HG03571 (cell line): ENCODE results near the gene ARHGAP22.

ENCODE experiments used
- ATAC-seq: cut with Tn5 transposase; IDR thresholded peaks from one replicate; pipeline ENCODE4 v1.9.1; 2021; ENCODE audit not compliant: unreplicated experiment

ARHGAP22 gene

GRCh38 chr10:48481385-48481784, 123.5 kb downstream of the ARHGAP22 start:
- ATAC-seq: no peak

- no peak for ATAC-seq
Observed at GRCh38 chr10:48480397-48481374, 124.2 kb downstream of the ARHGAP22 start.

GRCh38 chr10:48478980-48479811, 125.7 kb downstream of the ARHGAP22 start:
- ATAC-seq: no peak

DNA sequence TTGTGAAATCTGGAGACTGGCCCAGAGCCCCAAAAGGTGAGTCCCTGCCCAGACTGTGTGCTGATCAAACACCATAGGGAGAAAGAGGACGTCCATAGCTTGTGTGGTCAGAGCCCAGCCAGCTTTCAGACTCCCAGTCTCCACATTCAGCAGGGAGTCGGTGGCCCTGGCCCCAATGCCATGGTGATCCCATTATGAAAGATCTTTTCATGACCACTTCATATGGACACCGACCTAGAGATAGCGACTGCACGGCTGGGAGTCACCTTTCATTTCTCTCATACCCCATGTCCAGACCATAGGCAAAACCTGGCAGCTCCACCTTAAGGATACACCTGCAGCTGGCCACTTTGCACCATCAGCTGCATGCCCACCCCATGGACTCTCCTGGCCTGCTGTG, 126.4 kb downstream of the ARHGAP22 start:
- no peak for ATAC-seq

DNA sequence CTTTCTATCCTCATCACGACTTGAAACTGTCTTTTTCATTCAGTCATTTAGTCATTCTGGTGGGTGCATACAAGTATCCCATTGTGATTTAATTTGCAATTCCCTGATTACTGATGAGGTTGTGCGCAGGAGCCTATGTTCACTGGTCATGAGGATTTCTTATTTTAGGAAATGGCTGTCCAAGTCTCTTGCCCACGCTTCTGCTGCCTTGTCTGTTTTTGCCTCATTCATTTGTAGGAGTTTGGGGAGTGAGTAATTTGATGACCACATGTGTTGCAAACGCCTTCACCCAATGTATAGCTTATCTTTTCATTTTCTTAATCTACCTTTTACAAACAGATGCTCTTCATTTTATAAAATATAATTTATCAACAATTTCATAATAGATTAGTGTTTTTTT, 127.3 kb downstream of the ARHGAP22 start:
- no peak for ATAC-seq

DNA sequence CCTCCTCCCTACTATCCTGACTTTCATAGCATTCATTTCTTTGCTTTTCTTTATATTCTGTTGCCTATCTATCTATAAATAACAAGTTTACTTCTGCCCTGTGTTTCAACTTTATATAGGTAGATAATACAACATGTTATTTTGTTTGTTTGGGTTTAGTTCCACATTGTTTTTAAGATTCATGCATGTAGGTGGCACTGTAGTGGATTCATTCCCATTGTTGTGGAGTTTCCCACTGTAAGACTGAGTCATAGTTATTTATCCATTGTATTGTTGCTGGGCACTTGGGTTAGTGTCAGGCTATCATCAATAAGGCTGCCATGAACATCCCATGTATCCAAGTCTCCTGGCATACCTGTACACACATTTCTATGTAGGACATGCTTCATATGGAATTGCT, 127.7 kb downstream of the ARHGAP22 start:
- ATAC-seq: no peak

DNA sequence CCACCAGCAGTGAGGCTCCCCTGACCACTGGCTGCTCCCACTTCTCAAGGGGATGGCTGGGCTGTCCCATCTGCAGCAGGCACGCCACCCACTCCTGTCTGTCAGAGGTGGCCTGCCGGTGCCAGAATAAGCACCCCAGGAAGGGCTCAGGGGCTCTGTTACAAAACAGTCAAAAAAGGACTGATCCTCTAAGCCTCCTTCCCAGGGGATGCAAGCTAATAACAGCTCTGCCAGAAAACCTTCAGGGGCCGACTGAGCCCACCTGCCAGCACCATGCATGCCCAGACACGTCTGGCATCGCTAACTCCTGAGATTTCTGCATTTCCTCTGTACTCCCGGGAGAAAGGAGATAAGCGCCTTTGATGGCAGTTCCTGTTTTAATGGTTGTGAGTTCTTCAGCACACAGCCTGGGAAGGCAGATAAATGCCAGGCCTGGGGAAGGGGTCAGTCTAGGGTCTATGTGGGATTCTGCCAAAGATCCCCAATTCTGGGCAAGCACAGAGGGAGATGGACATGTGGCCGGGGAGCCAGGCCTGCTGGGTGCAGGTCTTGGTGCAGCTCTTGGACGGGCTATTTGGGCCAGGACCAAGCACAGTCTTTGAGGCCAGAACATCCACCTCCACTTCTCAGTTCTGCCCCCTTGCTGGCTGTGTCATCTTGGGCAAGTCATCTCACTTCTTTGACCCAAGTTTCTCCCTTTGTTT, 128.4 kb downstream of the ARHGAP22 start:
- no peak for ATAC-seq

DNA sequence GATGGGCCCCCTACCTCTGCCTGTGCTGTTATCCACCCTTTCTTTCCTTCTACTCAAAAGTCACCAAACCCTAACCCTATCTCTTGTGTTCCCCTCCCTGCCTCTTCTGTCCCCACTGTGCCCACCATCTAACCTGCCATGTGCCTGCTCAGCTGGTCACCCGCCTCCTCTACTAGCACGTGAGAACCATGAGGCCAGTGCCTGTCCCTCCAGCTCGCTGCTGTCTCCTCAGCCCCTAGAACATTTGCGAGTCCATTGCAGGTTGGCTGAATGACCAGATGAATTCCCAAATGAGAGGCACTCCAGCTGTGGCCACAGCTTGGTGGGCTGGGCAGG, 129.0 kb downstream of the ARHGAP22 start:
- no peak for ATAC-seq

GRCh38 chr10:48474765-48475365, 130.0 kb downstream of the ARHGAP22 start:
- ATAC-seq: no peak

DNA sequence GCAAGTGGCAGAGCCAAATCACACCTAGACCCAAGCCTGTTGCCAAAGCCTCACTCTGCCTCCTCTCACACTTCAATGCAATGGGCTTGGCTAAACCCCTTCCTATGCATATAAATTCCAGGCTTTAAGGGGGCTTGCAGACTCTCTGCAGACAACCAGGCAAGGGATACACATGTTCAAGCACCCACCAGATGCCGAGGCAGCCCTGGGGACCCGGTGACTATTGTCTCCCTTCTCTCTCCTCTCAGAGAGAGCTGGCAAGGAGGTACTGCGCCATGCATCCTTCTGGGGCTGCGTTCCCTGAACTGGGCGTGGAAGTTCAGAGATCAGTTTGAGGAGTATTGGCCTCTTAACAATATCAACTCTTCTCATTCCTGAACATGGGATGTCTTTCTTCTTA, 131.2 kb downstream of the ARHGAP22 start:
- ATAC-seq: no peak

DNA sequence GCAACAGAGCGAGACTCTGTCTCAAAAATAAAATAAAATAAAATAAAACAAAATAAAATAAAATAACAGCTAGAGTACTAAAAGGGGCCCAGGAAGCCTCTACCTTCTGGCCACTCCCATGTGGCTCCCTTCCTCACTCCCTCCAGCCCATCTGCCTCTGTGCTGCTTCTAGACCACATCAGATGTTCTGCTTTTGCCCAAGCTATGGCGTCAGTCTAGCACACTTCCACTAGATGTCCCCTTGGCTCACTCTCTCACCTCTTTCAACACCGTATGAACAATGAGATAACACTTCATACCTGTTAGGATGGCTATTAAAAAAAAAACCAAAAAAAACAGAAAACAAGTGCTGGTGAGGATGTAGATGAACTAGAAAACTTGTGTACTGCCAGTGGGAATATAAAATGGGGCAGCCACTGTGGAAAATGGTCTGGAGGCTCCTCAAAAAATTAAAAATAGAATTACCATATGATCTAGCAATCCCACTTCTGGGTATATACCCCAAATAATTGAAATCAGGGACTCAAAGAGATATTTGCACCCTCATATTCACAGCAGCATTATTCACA, 132.3 kb downstream of the ARHGAP22 start:
- ATAC-seq: no peak

DNA sequence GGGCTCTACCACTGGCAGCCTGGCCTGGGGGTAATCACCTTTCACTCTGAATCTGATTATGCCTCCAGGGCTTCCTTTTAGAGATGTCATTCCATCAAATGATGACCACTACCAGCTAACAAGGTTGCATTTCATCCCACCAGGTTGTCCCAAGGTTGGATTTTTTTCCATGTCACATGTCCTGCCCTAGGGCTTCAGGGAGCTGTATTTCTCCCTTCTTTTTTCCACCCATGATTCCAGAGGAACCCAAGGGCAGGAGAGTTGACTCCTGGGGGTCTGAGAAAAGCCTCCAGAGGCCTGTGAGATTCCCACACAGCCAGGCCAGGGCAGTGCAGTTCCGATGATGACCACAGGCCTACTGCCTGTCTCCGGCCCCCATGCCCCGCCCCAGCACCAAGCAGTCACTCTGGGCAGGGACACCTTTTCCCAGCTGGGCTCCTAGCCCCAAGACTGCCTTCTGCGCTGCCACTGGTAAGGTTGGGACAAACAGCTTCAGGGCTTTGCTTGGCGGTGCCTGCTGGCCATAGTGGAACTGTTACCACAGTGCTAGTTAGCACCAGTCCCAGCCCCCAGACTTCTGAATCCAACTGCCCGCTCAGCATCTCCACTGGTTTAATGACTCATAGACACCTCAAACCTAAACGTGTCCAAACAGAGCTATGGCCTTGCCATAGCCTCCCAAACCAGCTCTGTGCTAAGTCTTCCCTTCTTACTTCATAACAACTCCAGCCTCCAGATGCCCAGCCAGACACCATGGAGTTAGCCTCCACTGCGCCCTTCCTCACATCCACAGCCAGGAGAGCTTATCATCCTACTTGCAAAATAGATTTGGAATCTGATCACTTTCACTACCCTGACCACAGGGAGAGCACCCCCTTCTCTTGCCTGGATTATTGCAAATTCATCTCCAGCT, 133.7 kb downstream of the ARHGAP22 start:
- ATAC-seq: no peak

DNA sequence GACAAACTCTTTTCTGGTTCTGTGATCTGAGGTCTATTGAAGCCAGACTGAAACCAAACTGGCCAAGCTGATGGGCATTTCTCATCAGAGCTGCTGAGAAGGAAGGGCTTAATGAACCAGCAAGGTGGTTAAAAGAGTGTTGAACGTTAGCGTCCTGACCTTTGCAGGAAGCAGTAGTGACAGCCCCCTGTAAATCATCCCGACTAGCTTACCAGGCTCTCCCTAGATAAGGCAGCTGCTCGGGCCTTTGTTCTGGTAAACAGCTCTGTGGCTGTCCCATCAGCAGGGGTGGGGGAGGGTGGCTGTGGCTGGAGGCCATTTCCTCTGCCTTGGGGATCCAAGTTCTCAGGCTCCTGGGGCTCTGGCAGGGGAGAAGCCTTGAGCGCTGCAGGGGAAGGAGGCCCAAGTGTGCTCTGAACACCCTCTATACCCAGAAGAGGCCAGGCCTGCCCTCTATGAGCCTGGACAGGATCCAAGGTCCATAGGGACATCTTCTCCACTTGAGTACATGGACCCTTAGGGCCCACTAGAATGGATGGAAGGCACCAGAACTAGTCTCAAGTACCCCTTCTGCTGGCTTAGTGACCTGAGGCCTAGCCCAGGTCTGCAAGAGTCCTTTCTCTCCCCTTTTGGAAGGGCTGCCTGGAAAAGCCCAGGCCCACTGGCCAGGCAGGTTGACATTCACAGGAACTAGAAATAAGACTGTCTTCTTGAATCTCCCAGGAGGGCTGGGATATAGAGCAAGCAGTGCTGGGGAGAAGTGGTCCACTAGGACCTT, 134.6 kb downstream of the ARHGAP22 start:
- ATAC-seq: no peak

DNA sequence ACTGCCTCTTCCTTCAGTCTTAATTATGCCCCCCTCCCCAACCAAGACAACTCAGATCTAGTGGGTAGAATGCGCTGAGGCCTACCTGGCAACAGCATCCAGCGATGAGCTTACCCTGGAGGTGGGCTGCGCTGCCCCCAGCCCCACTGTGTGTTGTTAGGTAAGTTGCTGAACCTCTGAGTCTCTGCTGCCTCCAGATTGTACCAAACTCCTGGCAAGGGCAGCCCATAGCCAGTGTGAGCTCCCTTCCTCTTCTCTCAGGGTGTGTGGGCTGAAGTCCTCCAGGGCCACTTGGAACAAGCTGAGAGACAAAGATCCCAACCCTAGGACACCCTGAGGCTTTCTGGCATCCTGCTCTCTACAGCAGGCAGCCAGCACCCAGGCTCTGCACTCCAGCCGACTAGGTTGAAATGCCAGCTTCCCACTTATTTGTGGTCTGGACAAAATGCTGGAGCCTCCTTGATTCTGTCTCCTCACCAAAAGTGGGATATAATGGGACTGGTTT, 135.3 kb downstream of the ARHGAP22 start:
- no peak for ATAC-seq

DNA sequence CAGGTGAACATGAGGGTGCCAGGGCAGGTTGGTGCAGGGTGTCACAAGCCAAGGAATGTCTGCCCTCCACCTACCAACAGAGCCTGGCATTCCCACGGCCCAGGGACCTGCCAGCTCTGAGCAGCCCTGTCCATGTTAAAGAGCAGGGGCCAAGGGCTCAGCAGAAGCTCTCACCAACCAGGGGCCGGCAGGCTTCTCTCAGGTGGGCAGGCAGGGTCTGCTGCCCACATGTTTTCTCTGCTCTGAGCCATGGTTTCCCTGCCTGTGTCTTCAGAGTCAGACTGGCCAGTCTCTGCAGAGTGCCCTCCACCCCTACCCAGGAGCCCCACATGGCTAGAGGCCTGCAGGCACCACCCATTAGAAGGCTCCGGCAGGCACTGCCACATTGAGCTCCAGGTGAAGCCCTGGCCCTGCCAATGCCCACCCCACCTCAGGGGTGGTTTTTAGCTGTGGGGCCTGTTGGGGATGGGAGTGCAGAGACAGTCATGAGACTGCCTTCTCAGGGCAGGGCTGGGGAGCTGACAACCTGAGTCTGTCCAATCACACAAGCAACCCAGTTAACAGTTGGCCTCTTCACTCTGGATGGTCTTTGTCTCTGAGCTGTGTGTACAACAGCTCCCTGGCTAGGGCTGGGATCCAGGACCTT, 135.9 kb downstream of the ARHGAP22 start:
- no peak for ATAC-seq

DNA sequence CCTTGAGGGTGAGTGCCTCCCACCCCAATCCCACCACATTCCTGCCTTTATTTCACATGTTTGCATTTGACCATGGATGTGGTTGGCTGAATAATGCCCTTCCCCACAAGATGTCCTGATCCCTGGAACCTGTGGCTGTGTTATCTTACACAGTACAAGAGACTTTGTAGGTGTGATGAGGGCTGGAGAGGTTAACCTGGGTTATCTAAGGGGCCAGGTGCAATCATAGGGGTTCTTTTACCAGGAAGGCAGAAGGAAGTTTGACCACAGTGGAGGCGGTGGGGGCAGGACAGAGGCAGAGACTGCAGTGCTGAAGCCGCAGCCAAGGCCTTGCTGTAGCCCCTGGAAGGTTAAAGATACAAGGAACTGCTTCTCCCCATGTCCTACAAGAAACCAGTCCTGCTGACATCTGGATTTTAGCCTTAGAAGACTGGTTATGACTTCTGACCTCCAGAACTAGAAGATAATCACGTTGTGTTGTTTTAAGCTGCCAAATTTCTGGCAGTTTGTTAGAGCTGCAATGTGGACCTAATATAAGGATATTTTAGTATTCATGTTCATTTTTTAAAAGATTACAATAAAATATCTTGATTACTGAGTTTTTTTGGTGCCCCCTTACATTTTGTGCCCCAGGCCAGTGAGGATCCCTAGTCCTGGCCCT, 136.6 kb downstream of the ARHGAP22 start:
- ATAC-seq: no peak

DNA sequence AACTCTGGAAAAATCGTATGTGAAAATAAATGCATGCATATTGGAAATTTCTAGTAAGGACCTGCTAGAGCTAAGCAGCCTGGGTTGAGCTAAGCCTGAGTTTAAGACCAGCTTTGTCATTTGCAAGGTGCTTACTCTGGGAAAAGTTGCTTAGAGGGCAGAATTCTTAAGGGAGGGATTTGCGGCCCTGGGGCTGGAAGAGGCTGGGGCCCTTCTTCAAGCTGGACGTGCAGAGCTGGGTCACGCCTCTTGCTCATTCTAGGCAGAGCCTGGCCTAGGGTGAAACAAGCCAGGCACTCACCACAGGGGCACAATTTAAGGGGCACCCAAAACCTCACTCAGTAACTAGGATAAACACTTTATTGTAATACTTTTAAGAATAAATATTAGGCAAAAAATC, 137.2 kb downstream of the ARHGAP22 start:
- no peak for ATAC-seq
